HepG2 (cell line): Measurements from ENCODE around the gene COMMD4. TPM values are rescaled to one million over a fixed set of nuclear protein-coding genes. Genes with fewer than 3 reads are reported as not detected.
A peak's percentile ranks its signal among the peaks of the same experiment; 100 is the strongest.

Experiments used
- ATF6 ChIP-seq: sonication (generic); formaldehyde crosslinking; conservative IDR thresholded peaks from 2 replicates; pipeline ENCODE4 v1.4.0; 2020; ENCODE audit warnings: missing genetic modification reagents
- DMAP1 ChIP-seq: IDR thresholded peaks from 2 replicates; pipeline ENCODE4 v1.6.1; 2016
- EED ChIP-seq: sonication (generic); formaldehyde crosslinking; IDR thresholded peaks from 2 replicates; pipeline ENCODE4 v1.5.0; 2020; ENCODE audit warnings: mild to moderate bottlenecking, missing genetic modification reagents
- ELF3 ChIP-seq: IDR thresholded peaks from 2 replicates; pipeline ENCODE4 v1.6.1; 2016; ENCODE audit warnings: missing genetic modification reagents, missing compliant biosample characterization
- ERF ChIP-seq: IDR thresholded peaks from 2 replicates; pipeline ENCODE4 v1.6.1; 2018; ENCODE audit warnings: missing biosample characterization, missing genetic modification reagents
- GMEB1 ChIP-seq: sonication (generic); formaldehyde crosslinking; IDR thresholded peaks from 2 replicates; pipeline ENCODE4 v1.5.1; 2020; ENCODE audit warnings: missing genetic modification reagents, mild to moderate bottlenecking, borderline replicate concordance
- IKZF5 ChIP-seq: IDR thresholded peaks from 2 replicates; pipeline ENCODE4 v1.6.1; 2018; ENCODE audit warnings: missing genetic modification reagents, mild to moderate bottlenecking, missing compliant biosample characterization
- MYC ChIP-seq: sonication (generic); formaldehyde crosslinking; IDR thresholded peaks from 2 replicates; pipeline ENCODE4 v1.9.0; 2021; ENCODE audit warnings: missing genetic modification reagents, borderline replicate concordance
- PHF5A ChIP-seq: IDR thresholded peaks from one replicate; pipeline ENCODE4 v1.6.1; 2018; ENCODE audit warnings: low read depth, missing genetic modification reagents; ENCODE audit not compliant: unreplicated experiment
- POLR2AphosphoS5 ChIP-seq: IDR thresholded peaks from 2 replicates; pipeline ENCODE4 v1.6.1; 2012; ENCODE audit warnings: low read depth, low read length
- TGIF2 ChIP-seq: IDR thresholded peaks from 2 replicates; pipeline ENCODE4 v1.6.1; 2016; ENCODE audit warnings: control low read depth, missing compliant biosample characterization
- UBTF ChIP-seq: sonication (generic); formaldehyde crosslinking; IDR thresholded peaks from 2 replicates; pipeline ENCODE4 v1.4.0; 2020; ENCODE audit warnings: mild to moderate bottlenecking, missing genetic modification reagents
- ZBTB7A ChIP-seq: sonication (generic); formaldehyde crosslinking; IDR thresholded peaks from 2 replicates; pipeline ENCODE4 v1.8.0; 2022; ENCODE audit warnings: mild to moderate bottlenecking, missing genetic modification reagents
- ZFY ChIP-seq: sonication (generic); formaldehyde crosslinking; IDR thresholded peaks from 2 replicates; pipeline ENCODE4 v1.4.0; 2020; ENCODE audit warnings: missing genetic modification reagents
- ZNF101 ChIP-seq: sonication (generic); formaldehyde crosslinking; IDR thresholded peaks from 2 replicates; pipeline ENCODE4 v1.4.0; 2020; ENCODE audit warnings: mild to moderate bottlenecking, low read depth, missing genetic modification reagents, borderline replicate concordance
- ZNF331 ChIP-seq: sonication (generic); formaldehyde crosslinking; IDR thresholded peaks from 2 replicates; pipeline ENCODE4 v1.4.0; 2020; ENCODE audit warnings: missing genetic modification reagents
- ZNF460 ChIP-seq: sonication (generic); formaldehyde crosslinking; IDR thresholded peaks from 2 replicates; pipeline ENCODE4 v1.5.1; 2020; ENCODE audit warnings: missing genetic modification reagents, mild to moderate bottlenecking, borderline replicate concordance
- ZNF501 ChIP-seq: sonication (generic); formaldehyde crosslinking; IDR thresholded peaks from 2 replicates; pipeline ENCODE4 v1.5.1; 2020; ENCODE audit warnings: mild to moderate bottlenecking, moderate library complexity, missing genetic modification reagents
- ZNF546 ChIP-seq: sonication (generic); formaldehyde crosslinking; conservative IDR thresholded peaks from 2 replicates; pipeline ENCODE4 v1.8.1; 2023; ENCODE audit warnings: mild to moderate bottlenecking, missing genetic modification reagents
- ZNF550 ChIP-seq: sonication (generic); formaldehyde crosslinking; IDR thresholded peaks from 2 replicates; pipeline ENCODE4 v1.4.0; 2020; ENCODE audit warnings: mild to moderate bottlenecking, missing genetic modification reagents, borderline replicate concordance
- ZNF570 ChIP-seq: sonication (generic); formaldehyde crosslinking; IDR thresholded peaks from 2 replicates; pipeline ENCODE4 v1.4.0; 2020; ENCODE audit warnings: mild to moderate bottlenecking, missing genetic modification reagents, borderline replicate concordance
- polyA plus RNA-seq, 8 experiments: library from polyadenylated mRNA; depleted of rRNA in 3 of 8; stranded (reverse) in 7 of 8; unstranded in 1 of 8; fragments of >200 nt; fragmentation: Illumina TruSeq in 4 of 8; extraction: Trizol in 4 of 8; gene quantifications; 2 replicates each; pipeline versions ENCODE4 v1.2.1 to v1.2.3, GENCODE V29; 2011 to 2016; ENCODE audit warnings: low read depth in 4 of 8, missing spikeins in 1 of 8, mixed read lengths in 1 of 8; ENCODE audit not compliant: insufficient read depth in 1 of 8
- total RNA-seq, 5 experiments: library from RNA; depleted of rRNA; stranded (reverse); fragments of >200 nt; fragmentation: Illumina TruSeq; extraction: Trizol; gene quantifications; 2 replicates each; pipeline ENCODE4 v1.2.3, GENCODE V29; 2016; ENCODE audit warnings: low read depth in 1 of 5
- TF ChIP-seq, protein P1 (sequence below): IDR thresholded peaks from 2 replicates; pipeline ENCODE4 v1.6.1; 2016; ENCODE audit warnings: missing compliant biosample characterization, missing genetic modification reagents, borderline replicate concordance

Gene COMMD4
- total and polyA plus RNA-seq, 2 of the 13 experiments (the other 11 are each of a cell fraction or from before 2014, with no cell fraction given) = 45.8 to 89.9 TPM

- TF ChIP-seq TGIF2 (CRISPR knock-in tag) (peak; percentile 39; the same call in 1 of the 2 replicates), ZNF460 (peak; percentile 11; the same call in 1 of the 2 replicates), UBTF (CRISPR knock-in tag) (peak; percentile 95), ERF (CRISPR knock-in tag) (peak; percentile 82), ZNF331 (CRISPR knock-in tag) (peak; percentile 78), PHF5A (CRISPR knock-in tag) (peak; percentile 81), ZFY (CRISPR knock-in tag) (peak; percentile 87), ZNF101 (CRISPR knock-in tag) (no peak), ZNF570 (CRISPR knock-in tag) (no peak), ELF3 (peak; percentile 87), ZNF546 (CRISPR knock-in tag) (peak; percentile 91; the same call in 1 of the 2 replicates), EED (CRISPR knock-in tag) (0 out of 2 replicates have a peak, but pooled peaks have one; percentile 52), GMEB1 (CRISPR knock-in tag) (peak; percentile 76), DMAP1 (CRISPR knock-in tag) (peak; percentile 96), ZNF501 (no peak; the same call in 1 of the 2 replicates), ATF6 (CRISPR knock-in tag) (0 out of 2 replicates have a peak, but pooled peaks have one; percentile 62), ZNF550 (CRISPR knock-in tag) (no peak), MYC (peak; percentile 92), ZBTB7A (CRISPR knock-in tag) (no peak), POLR2AphosphoS5 (peak; percentile 81; the same call in 1 of the 2 replicates), IKZF5 (CRISPR knock-in tag) (peak; percentile 67)
- TF ChIP-seq, protein P1, sequence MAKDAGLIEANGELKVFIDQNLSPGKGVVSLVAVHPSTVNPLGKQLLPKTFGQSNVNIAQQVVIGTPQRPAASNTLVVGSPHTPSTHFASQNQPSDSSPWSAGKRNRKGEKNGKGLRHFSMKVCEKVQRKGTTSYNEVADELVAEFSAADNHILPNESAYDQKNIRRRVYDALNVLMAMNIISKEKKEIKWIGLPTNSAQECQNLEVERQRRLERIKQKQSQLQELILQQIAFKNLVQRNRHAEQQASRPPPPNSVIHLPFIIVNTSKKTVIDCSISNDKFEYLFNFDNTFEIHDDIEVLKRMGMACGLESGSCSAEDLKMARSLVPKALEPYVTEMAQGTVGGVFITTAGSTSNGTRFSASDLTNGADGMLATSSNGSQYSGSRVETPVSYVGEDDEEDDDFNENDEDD (CRISPR knock-in tag) = no peak
These were observed 32.2 kb downstream of the COMMD4 start, which contains the start of gene MAN2C1 (continued) for GRCh38 chr15:75367913-75368688.
